HepG2 (cell line): Measurements from ENCODE around the gene DLX4. TPM values are rescaled to one million over a fixed set of nuclear protein-coding genes. Genes with fewer than 3 reads are reported as not detected.

Experiments
- ARID4A ChIP-seq: sonication (generic); formaldehyde crosslinking; IDR thresholded peaks from 2 replicates; pipeline ENCODE4 v1.5.0; 2020; ENCODE audit warnings: mild to moderate bottlenecking, missing genetic modification reagents, borderline replicate concordance
- DPF2 ChIP-seq: sonication (generic); formaldehyde crosslinking; IDR thresholded peaks from 2 replicates; pipeline ENCODE4 v1.4.0; 2020; ENCODE audit warnings: mild to moderate bottlenecking, low read depth, missing genetic modification reagents, borderline replicate concordance
- PAX8 ChIP-seq: sonication (generic); formaldehyde crosslinking; IDR thresholded peaks from 2 replicates; pipeline ENCODE4 v1.8.0; 2022; ENCODE audit warnings: mild to moderate bottlenecking, missing genetic modification reagents, borderline replicate concordance
- RELA ChIP-seq: sonication (generic); formaldehyde crosslinking; IDR thresholded peaks from 2 replicates; pipeline ENCODE4 v1.4.0; 2020; ENCODE audit warnings: missing genetic modification reagents
- SIX1 ChIP-seq: sonication (generic); formaldehyde crosslinking; IDR thresholded peaks from 2 replicates; pipeline ENCODE4 v1.4.0; 2020; ENCODE audit warnings: missing genetic modification reagents, borderline replicate concordance
- SMC3 ChIP-seq: IDR thresholded peaks from 2 replicates; pipeline ENCODE4 v1.6.1; 2011; ENCODE audit warnings: low read length, improper control_type of control experiment
- THAP11 ChIP-seq: IDR thresholded peaks from 2 replicates; pipeline ENCODE4 v1.6.1; 2016; ENCODE audit warnings: missing biosample characterization, missing genetic modification reagents
- ZNF207 ChIP-seq: fragments of 450-650 bp; IDR thresholded peaks from 2 replicates; pipeline ENCODE4 v1.6.1; 2016; ENCODE audit warnings: antibody characterized with exemption, borderline replicate concordance
- ZNF274 ChIP-seq: sonication (generic); formaldehyde crosslinking; IDR thresholded peaks from 2 replicates; pipeline ENCODE4 v1.5.1; 2020; ENCODE audit warnings: mild to moderate bottlenecking, missing genetic modification reagents
- ZNF629 ChIP-seq: sonication (generic); formaldehyde crosslinking; conservative IDR thresholded peaks from 2 replicates; pipeline ENCODE4 v1.5.0; 2020; ENCODE audit warnings: missing genetic modification reagents
- polyA plus RNA-seq, 8 experiments: library from polyadenylated mRNA; depleted of rRNA in 3 of 8; stranded (reverse) in 7 of 8; unstranded in 1 of 8; fragments of >200 nt; fragmentation: Illumina TruSeq in 4 of 8; extraction: Trizol in 4 of 8; gene quantifications; 2 replicates each; pipeline versions ENCODE4 v1.2.1 to v1.2.3, GENCODE V29; 2011 to 2016; ENCODE audit warnings: low read depth in 4 of 8, missing spikeins in 1 of 8, mixed read lengths in 1 of 8; ENCODE audit not compliant: insufficient read depth in 1 of 8
- total RNA-seq, 5 experiments: library from RNA; depleted of rRNA; stranded (reverse); fragments of >200 nt; fragmentation: Illumina TruSeq; extraction: Trizol; gene quantifications; 2 replicates each; pipeline ENCODE4 v1.2.3, GENCODE V29; 2016; ENCODE audit warnings: low read depth in 1 of 5
- TF ChIP-seq, protein P1 (sequence below): sonication (generic); formaldehyde crosslinking; IDR thresholded peaks from 2 replicates; pipeline ENCODE4 v1.4.0; 2020; ENCODE audit warnings: missing genetic modification reagents
- TF ChIP-seq, protein P2 (sequence below): IDR thresholded peaks from 2 replicates; pipeline ENCODE4 v1.6.1; 2016; ENCODE audit warnings: low read depth, control low read depth
- TF ChIP-seq, protein P3 (sequence below): sonication (generic); formaldehyde crosslinking; IDR thresholded peaks from 2 replicates; pipeline ENCODE4 v1.4.0; 2020; ENCODE audit warnings: missing genetic modification reagents, borderline replicate concordance

Gene DLX4
- total and polyA plus RNA-seq, 2 of the 13 experiments (the other 11 are each of a cell fraction or from before 2014, with no cell fraction given) = 0.55 to 2.3 TPM

- TF ChIP-seq, protein P1, sequence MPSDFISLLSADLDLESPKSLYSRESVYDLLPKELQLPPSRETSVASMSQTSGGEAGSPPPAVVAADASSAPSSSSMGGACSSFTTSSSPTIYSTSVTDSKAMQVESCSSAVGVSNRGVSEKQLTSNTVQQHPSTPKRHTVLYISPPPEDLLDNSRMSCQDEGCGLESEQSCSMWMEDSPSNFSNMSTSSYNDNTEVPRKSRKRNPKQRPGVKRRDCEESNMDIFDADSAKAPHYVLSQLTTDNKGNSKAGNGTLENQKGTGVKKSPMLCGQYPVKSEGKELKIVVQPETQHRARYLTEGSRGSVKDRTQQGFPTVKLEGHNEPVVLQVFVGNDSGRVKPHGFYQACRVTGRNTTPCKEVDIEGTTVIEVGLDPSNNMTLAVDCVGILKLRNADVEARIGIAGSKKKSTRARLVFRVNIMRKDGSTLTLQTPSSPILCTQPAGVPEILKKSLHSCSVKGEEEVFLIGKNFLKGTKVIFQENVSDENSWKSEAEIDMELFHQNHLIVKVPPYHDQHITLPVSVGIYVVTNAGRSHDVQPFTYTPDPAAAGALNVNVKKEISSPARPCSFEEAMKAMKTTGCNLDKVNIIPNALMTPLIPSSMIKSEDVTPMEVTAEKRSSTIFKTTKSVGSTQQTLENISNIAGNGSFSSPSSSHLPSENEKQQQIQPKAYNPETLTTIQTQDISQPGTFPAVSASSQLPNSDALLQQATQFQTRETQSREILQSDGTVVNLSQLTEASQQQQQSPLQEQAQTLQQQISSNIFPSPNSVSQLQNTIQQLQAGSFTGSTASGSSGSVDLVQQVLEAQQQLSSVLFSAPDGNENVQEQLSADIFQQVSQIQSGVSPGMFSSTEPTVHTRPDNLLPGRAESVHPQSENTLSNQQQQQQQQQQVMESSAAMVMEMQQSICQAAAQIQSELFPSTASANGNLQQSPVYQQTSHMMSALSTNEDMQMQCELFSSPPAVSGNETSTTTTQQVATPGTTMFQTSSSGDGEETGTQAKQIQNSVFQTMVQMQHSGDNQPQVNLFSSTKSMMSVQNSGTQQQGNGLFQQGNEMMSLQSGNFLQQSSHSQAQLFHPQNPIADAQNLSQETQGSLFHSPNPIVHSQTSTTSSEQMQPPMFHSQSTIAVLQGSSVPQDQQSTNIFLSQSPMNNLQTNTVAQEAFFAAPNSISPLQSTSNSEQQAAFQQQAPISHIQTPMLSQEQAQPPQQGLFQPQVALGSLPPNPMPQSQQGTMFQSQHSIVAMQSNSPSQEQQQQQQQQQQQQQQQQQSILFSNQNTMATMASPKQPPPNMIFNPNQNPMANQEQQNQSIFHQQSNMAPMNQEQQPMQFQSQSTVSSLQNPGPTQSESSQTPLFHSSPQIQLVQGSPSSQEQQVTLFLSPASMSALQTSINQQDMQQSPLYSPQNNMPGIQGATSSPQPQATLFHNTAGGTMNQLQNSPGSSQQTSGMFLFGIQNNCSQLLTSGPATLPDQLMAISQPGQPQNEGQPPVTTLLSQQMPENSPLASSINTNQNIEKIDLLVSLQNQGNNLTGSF (CRISPR knock-in tag) = no peak
- TF ChIP-seq ARID4A (CRISPR knock-in tag) (no peak; the same call in 1 of the 2 replicates), SMC3 (peak; percentile 96), THAP11 (CRISPR knock-in tag) (peak; percentile 50), ZNF629 (CRISPR knock-in tag) (0 out of 2 replicates have a peak, but pooled peaks have one; percentile 9), PAX8 (CRISPR knock-in tag) (0 out of 2 replicates have a peak, but pooled peaks have one; percentile 71), RELA (CRISPR knock-in tag) (no peak), ZNF274 (CRISPR knock-in tag) (peak; percentile 87), DPF2 (CRISPR knock-in tag) (no peak), SIX1 (CRISPR knock-in tag) (no peak), ZNF207 (no peak)
- TF ChIP-seq, protein P2, sequence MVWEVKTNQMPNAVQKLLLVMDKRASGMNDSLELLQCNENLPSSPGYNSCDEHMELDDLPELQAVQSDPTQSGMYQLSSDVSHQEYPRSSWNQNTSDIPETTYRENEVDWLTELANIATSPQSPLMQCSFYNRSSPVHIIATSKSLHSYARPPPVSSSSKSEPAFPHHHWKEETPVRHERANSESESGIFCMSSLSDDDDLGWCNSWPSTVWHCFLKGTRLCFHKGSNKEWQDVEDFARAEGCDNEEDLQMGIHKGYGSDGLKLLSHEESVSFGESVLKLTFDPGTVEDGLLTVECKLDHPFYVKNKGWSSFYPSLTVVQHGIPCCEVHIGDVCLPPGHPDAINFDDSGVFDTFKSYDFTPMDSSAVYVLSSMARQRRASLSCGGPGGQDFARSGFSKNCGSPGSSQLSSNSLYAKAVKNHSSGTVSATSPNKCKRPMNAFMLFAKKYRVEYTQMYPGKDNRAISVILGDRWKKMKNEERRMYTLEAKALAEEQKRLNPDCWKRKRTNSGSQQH (CRISPR knock-in tag) = peak; percentile 46; the same call in 1 of the 2 replicates
- TF ChIP-seq, protein P3, sequence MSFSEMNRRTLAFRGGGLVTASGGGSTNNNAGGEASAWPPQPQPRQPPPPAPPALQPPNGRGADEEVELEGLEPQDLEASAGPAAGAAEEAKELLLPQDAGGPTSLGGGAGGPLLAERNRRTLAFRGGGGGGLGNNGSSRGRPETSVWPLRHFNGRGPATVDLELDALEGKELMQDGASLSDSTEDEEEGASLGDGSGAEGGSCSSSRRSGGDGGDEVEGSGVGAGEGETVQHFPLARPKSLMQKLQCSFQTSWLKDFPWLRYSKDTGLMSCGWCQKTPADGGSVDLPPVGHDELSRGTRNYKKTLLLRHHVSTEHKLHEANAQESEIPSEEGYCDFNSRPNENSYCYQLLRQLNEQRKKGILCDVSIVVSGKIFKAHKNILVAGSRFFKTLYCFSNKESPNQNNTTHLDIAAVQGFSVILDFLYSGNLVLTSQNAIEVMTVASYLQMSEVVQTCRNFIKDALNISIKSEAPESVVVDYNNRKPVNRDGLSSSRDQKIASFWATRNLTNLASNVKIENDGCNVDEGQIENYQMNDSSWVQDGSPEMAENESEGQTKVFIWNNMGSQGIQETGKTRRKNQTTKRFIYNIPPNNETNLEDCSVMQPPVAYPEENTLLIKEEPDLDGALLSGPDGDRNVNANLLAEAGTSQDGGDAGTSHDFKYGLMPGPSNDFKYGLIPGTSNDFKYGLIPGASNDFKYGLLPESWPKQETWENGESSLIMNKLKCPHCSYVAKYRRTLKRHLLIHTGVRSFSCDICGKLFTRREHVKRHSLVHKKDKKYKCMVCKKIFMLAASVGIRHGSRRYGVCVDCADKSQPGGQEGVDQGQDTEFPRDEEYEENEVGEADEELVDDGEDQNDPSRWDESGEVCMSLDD = no peak
These were observed 29.0 kb downstream of the DLX4 start (continued) for GRCh38 chr17:49997773-49998703.
